DMS 273 (cell line): ENCODE measurements around the gene FHIT.

Experiments used
- DNase-seq: peaks from one replicate; lab custom pipeline; 2025; ENCODE audit not compliant: unreplicated experiment; lab: John Stamatoyannopoulos, UW

FHIT gene

GRCh38 chr3:60263191-60263590 is 988.1 kb downstream of the FHIT start:
- DNase-seq, result no peak

- no peak for DNase-seq
Observed at GRCh38 chr3:60262546-60262945, 988.7 kb downstream of the FHIT start.

GRCh38 chr3:60260546-60260945 is 990.7 kb downstream of the FHIT start:
- DNase-seq, result no peak

GRCh38 chr3:60250810-60251209 is 1000.4 kb downstream of the FHIT start:
- no peak for DNase-seq

- no peak for DNase-seq
Observed at GRCh38 chr3:60250206-60250605, 1001.0 kb downstream of the FHIT start.

GRCh38 chr3:60246361-60246760 is 1004.9 kb downstream of the FHIT start:
- DNase-seq, result no peak

- DNase-seq, result no peak
Observed at GRCh38 chr3:60243456-60243855, 1007.8 kb downstream of the FHIT start.

GRCh38 chr3:60240492-60240891 is 1010.8 kb downstream of the FHIT start:
- peak; percentile 1 for DNase-seq

GRCh38 chr3:60238550-60238949 is 1012.7 kb downstream of the FHIT start:
- no peak for DNase-seq

GRCh38 chr3:60229502-60229901 is 1021.8 kb downstream of the FHIT start:
- DNase-seq, result no peak

- DNase-seq, result no peak
Observed at GRCh38 chr3:60228823-60229222, 1022.4 kb downstream of the FHIT start.

- DNase-seq, result no peak
Observed at GRCh38 chr3:60226912-60227311, 1024.3 kb downstream of the FHIT start.

GRCh38 chr3:60225848-60226247 is 1025.4 kb downstream of the FHIT start:
- DNase-seq, result no peak

GRCh38 chr3:60220768-60221167 is 1030.5 kb downstream of the FHIT start:
- DNase-seq, result no peak

- no peak for DNase-seq
Observed at GRCh38 chr3:60219501-60219900, 1031.8 kb downstream of the FHIT start.

GRCh38 chr3:60217156-60217911 is 1033.9 kb downstream of the FHIT start:
- no peak for DNase-seq

GRCh38 chr3:60216462-60217075 is 1034.7 kb downstream of the FHIT start:
- peak; percentile 57 for DNase-seq

GRCh38 chr3:60215946-60216345 is 1035.3 kb downstream of the FHIT start:
- DNase-seq, result peak; percentile 6

GRCh38 chr3:60207905-60208304 is 1043.3 kb downstream of the FHIT start:
- no peak for DNase-seq

GRCh38 chr3:60206206-60206605 is 1045.0 kb downstream of the FHIT start:
- DNase-seq, result no peak

GRCh38 chr3:60202052-60202726 is 1049.1 kb downstream of the FHIT start:
- no peak for DNase-seq

GRCh38 chr3:60199306-60199705 is 1051.9 kb downstream of the FHIT start:
- DNase-seq, result no peak
